NCI-H2081 treated with DMSO at 0.1 percent for 48 hours (cell line): ENCODE results near the gene SUN5.

Source experiments
- DNase-seq: peaks from one replicate; lab custom pipeline; 2025; lab: John Stamatoyannopoulos, UW

The SUN5 gene

GRCh38 chr20:33026779-33027759, 22.8 kb upstream of the SUN5 start:
- DNase-seq = no peak

GRCh38 chr20:33026072-33026778, 22.0 kb upstream of the SUN5 start:
- no peak for DNase-seq

- no peak for DNase-seq
These were observed 21.2 kb upstream of the SUN5 start for GRCh38 chr20:33025318-33025876.

GRCh38 chr20:33024609-33025317, 20.5 kb upstream of the SUN5 start:
- no peak for DNase-seq

GRCh38 chr20:33024243-33024560, 20.0 kb upstream of the SUN5 start:
- no peak for DNase-seq

- no peak for DNase-seq
These were observed 19.4 kb upstream of the SUN5 start for GRCh38 chr20:33023439-33024242.

- no peak for DNase-seq
These were observed 18.6 kb upstream of the SUN5 start for GRCh38 chr20:33022694-33023438.

GRCh38 chr20:33022289-33022688, 18.1 kb upstream of the SUN5 start:
- no peak for DNase-seq

GRCh38 chr20:33021879-33022278, 17.6 kb upstream of the SUN5 start:
- DNase-seq = no peak

GRCh38 chr20:33020278-33021161, 16.3 kb upstream of the SUN5 start:
- DNase-seq = no peak

- DNase-seq = no peak
These were observed 15.4 kb upstream of the SUN5 start for GRCh38 chr20:33019465-33020277.

- no peak for DNase-seq
These were observed 14.1 kb upstream of the SUN5 start for GRCh38 chr20:33018169-33018931.

- no peak for DNase-seq
These were observed 13.3 kb upstream of the SUN5 start for GRCh38 chr20:33017542-33017941.

- DNase-seq = no peak
These were observed 12.4 kb upstream of the SUN5 start for GRCh38 chr20:33016581-33017109.

- DNase-seq = no peak
These were observed 11.7 kb upstream of the SUN5 start for GRCh38 chr20:33015700-33016580.

- no peak for DNase-seq
These were observed 10.9 kb upstream of the SUN5 start for GRCh38 chr20:33015114-33015484.
